Panc1 (cell line): Measurements from ENCODE around the gene DNAH6.

Experiments
- POLR2AphosphoS5 ChIP-seq: IDR thresholded peaks from 2 replicates; pipeline ENCODE4 v1.6.1; 2012; ENCODE audit warnings: mild to moderate bottlenecking, low read depth, low read length, moderate library complexity
- SIN3A ChIP-seq: IDR thresholded peaks from 2 replicates; pipeline ENCODE4 v1.6.1; 2012; ENCODE audit warnings: low read depth, mild to moderate bottlenecking, low read length, moderate library complexity, borderline replicate concordance; ENCODE audit not compliant: insufficient read depth
- TCF7L2 ChIP-seq: IDR thresholded peaks from 2 replicates; pipeline ENCODE4 v1.6.1; 2011; ENCODE audit warnings: mild to moderate bottlenecking, low read depth, low read length, inconsistent platforms
- TF ChIP-seq, protein P1 (sequence below): fragments of 450-650 bp; IDR thresholded peaks from 2 replicates; pipeline ENCODE4 v1.5.1; 2017; ENCODE audit warnings: mild to moderate bottlenecking
- TF ChIP-seq, protein P2 (sequence below), 2 experiments: IDR thresholded peaks; 2 replicates each; pipeline ENCODE4 v1.6.1; 2011 to 2012; ENCODE audit warnings: low read depth in 2 of 2, control low read depth in 1 of 2, low read length in 1 of 2, mild to moderate bottlenecking in 1 of 2, moderate library complexity in 1 of 2; ENCODE audit not compliant: insufficient read depth in 1 of 2

DNA sequence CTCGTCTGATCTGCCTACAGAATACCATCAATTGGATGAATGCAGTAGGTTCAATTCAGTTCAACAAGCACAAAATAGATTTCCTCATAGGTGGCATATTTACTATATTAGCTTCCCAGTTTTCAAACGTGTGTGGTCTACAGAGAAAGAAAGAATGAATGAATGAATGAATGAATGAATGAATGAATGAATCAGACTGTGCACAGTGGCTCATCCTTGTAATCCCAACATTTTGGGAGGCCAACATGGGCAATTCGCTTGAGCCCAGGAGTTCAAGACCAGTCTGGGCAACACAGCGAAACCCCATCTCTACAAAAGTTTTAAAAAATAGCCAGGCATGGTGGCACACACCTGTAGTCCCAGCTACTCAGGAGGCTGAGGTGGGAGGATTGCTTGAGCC, 269.7 kb downstream of the DNAH6 start:
- TF ChIP-seq, protein P1, sequence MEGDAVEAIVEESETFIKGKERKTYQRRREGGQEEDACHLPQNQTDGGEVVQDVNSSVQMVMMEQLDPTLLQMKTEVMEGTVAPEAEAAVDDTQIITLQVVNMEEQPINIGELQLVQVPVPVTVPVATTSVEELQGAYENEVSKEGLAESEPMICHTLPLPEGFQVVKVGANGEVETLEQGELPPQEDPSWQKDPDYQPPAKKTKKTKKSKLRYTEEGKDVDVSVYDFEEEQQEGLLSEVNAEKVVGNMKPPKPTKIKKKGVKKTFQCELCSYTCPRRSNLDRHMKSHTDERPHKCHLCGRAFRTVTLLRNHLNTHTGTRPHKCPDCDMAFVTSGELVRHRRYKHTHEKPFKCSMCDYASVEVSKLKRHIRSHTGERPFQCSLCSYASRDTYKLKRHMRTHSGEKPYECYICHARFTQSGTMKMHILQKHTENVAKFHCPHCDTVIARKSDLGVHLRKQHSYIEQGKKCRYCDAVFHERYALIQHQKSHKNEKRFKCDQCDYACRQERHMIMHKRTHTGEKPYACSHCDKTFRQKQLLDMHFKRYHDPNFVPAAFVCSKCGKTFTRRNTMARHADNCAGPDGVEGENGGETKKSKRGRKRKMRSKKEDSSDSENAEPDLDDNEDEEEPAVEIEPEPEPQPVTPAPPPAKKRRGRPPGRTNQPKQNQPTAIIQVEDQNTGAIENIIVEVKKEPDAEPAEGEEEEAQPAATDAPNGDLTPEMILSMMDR: no peak
- TF ChIP-seq, protein P2, sequence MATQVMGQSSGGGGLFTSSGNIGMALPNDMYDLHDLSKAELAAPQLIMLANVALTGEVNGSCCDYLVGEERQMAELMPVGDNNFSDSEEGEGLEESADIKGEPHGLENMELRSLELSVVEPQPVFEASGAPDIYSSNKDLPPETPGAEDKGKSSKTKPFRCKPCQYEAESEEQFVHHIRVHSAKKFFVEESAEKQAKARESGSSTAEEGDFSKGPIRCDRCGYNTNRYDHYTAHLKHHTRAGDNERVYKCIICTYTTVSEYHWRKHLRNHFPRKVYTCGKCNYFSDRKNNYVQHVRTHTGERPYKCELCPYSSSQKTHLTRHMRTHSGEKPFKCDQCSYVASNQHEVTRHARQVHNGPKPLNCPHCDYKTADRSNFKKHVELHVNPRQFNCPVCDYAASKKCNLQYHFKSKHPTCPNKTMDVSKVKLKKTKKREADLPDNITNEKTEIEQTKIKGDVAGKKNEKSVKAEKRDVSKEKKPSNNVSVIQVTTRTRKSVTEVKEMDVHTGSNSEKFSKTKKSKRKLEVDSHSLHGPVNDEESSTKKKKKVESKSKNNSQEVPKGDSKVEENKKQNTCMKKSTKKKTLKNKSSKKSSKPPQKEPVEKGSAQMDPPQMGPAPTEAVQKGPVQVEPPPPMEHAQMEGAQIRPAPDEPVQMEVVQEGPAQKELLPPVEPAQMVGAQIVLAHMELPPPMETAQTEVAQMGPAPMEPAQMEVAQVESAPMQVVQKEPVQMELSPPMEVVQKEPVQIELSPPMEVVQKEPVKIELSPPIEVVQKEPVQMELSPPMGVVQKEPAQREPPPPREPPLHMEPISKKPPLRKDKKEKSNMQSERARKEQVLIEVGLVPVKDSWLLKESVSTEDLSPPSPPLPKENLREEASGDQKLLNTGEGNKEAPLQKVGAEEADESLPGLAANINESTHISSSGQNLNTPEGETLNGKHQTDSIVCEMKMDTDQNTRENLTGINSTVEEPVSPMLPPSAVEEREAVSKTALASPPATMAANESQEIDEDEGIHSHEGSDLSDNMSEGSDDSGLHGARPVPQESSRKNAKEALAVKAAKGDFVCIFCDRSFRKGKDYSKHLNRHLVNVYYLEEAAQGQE (IDR thresholded peaks at IDR 0.05; ENCODE audit: insufficient read depth in 1 of 2, low read depth in 2 of 2, low read length in 1 of 2): no peak
- TF ChIP-seq TCF7L2: no peak
- TF ChIP-seq SIN3A: no peak
- no peak for TF ChIP-seq POLR2AphosphoS5
